Bone marrow (tissue), 2 donors: Measurements from ENCODE around the gene CBL.

Experiments used
- DNase-seq, 2 donors: peaks; one replicate each; lab custom pipeline; 2025; lab: John Stamatoyannopoulos, UW

CBL gene

GRCh38 chr11:119310682-119311052, 104.5 kb downstream of the CBL start:
- no peak for DNase-seq

- DNase-seq: no peak
Observed at GRCh38 chr11:119314726-119315125, 108.6 kb downstream of the CBL start.

- peak in 1 of 2 donors; percentile 13 for DNase-seq
Observed at GRCh38 chr11:119315131-119316015, 109.2 kb downstream of the CBL start.

- DNase-seq: no peak
Observed at GRCh38 chr11:119316016-119316728, 110.0 kb downstream of the CBL start.

DNA sequence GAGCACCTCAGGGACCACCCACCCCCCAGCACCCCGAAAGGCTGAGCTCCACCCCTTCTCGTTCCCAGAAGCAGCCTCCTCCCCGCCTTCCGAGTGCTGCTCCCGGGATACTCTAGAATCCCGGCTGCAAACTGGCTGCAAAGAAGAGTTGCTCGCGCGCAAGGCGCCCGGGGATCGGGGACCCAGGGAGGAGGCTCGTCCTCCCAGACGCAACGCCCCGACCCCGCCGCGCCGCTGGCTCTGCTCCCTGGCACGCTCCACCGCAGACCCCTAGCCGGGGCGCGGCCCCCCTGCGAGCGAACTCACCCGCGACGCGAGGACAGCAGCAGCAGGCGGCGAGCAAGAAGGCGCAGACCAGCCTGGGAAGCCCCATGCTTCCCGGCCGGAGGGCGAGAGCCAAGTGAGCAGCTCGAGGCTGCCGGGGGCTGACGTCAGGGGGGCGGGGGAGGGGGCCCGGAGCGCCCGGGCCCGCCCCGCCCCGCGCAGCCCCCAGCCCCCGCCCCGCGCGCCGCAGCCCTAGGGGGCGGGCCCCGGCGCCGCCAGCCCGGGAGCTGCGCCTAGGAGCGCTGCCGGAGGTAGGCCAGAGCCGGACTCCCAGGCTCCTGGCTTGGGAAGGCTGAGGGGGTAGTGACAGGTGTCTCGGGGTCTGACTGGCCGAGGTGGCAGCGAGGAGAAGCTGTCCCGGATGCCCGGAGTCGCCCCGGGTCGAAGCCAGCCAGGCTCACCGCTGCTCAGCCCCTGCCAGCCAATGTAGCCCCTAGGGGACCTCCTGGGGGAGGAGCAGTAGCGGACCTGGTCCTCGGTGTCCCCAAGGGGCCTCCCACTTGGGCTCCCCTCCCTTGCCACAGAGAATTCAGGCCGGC, 110.8 kb downstream of the CBL start, which contains the start of gene MCAM:
MCAM (minus strand) TSS at position 402 of the 863 bp plus-strand sequence; CDS start at position 373, 29 bp downstream.
- no peak for DNase-seq

- DNase-seq: no peak
Observed at GRCh38 chr11:119317592-119318239, 111.6 kb downstream of the CBL start.

DNA sequence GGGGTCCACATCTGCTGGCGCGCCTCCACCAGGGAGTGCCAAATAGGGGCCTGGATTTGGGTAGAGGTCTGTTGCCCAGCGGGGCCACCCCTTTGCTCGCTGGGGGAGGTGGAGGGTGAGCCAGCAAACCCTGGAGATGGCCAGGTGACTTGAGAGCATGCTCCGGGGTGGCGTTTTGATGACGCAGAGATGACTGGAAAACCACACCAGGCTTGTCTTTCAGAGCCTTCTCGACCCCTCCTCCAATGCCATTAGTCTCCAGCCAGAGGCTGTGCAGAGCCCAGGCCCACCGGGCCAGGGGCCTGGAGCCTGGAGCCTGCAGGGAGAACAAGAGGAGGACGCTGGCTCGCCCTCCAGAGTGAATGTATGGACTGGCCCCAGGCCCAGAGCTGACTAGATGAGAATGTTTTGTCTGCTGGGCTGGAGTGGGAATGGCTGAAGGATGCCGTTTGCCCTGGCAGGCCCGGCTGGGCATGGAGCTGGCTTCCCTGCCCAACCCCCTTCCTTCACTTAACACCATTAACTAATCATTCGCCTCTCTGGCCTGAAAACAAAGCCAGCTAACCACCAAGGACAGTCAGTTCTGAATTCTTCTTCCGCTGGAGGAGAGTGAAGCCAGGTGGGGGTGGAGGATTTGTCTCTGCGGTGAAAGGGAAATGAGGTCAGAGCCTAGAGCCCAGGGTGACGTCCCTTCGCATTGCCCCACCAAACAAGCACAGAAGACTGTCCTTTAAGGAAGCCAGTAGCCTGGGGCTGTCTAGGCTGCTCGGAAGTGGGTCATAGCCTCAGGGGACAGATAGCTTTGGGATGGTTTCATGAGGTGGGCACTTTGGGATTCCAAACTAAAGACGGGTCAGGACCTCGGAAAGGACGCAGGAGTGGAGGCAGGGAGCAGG, 112.3 kb downstream of the CBL start:
- no peak for DNase-seq

DNA sequence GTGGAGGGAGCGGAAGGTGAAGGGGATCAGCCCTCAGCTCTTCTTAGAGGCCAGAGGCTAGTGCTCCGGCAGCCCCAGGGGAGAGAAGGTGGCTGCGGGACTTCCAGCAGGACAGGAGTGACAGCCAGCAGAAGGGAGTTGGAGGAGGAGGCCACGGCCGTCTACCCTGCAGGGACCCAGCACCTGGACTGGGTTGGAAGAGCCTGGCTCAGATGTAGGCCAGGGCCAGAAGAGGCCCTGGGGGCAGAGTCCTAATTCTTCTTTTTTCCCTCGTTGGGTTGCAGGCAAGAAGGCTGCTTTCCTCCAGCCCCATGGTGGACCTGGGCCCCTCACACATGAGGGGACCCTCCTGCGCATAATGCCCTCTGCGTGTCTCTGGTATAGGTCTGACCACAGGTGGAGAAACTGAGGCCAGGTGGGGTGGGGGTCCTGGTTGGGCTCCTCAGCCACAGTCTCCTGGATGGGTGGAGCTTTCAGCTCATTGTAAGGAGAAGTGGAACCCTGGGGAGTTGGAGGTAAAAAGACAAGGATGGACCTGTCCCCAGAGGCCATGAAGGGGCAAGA, 113.1 kb downstream of the CBL start:
- no peak for DNase-seq

DNA sequence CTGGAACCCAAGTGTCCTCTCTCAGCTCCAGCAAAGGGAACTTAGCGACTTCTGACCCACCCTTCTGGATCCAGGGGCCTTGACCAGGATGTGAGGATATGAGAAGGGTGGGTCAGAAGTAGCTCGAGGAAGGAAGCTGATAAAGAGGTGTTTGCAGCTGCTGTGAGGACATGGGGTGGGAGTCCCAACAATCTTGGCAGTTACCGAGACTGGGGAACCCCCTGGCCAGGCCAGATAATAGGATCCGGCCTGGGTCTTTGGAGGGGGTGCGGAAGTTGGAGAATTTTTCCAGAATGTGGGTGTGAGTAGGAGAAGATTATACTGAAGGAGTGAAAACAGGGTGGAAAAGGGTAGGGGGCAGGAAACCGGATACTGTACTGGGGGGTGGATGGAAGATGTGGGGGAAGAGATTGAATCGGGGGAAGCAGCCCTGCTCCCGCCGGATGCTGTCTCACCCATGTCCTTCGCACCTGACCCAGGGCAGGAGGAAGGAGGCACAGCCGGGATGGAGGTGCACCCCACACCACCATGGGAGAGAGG, 113.6 kb downstream of the CBL start:
- no peak for DNase-seq

DNA sequence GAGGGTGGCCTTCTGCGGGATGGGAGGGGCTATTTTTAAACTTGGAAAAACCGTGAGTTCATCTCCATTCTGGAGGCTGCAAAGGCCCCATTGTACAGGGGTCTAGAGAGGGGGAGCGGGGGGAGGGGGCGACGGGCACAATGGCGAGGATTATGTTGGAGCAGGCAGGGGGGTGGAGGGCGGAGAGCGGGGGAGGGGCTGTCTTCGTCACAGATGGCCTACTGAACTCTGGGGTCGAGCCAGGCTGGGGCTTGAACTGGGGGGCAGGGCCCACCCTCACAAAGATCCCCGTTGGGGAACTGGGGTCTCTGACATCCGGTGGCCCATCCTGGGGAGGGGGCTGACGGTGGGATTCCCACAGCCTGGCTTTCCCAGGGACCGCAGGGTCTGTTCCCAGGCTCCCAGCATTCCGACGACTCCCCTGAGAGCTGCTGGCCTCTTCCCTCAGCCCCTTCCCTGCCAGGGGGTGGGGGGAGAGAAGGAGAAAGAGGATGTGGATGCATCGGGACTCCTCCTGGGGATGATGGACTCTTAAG, 114.2 kb downstream of the CBL start:
- no peak for DNase-seq

GRCh38 chr11:119320776-119321524, 114.8 kb downstream of the CBL start:
- DNase-seq: no peak

- DNase-seq: no peak
Observed at GRCh38 chr11:119322360-119322739, 116.2 kb downstream of the CBL start.

- no peak for DNase-seq
Observed at GRCh38 chr11:119322921-119323531, 116.9 kb downstream of the CBL start.

GRCh38 chr11:119323532-119324033, 117.4 kb downstream of the CBL start:
- DNase-seq: peak; percentile 39 to 55

DNA sequence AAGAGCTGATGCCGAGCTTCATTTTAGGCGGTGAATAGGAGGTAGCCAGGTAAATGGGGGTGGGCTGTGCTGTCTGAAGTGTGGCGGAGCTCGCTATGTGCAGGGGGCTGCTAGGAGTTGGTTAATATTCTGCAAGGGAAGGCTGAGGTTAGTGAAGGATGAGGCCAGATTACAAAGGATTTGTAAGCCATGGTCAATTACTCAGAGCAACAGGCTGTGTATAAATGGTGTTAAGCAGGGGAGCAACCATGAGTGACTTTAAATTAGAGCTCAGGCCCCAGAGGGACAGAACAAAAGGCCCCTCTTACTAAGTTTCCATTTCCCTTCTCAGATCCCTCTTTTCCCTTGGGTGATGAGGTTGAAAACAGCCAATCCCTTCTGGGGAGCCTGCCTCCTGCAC, 118.0 kb downstream of the CBL start:
- no peak for DNase-seq

DNA sequence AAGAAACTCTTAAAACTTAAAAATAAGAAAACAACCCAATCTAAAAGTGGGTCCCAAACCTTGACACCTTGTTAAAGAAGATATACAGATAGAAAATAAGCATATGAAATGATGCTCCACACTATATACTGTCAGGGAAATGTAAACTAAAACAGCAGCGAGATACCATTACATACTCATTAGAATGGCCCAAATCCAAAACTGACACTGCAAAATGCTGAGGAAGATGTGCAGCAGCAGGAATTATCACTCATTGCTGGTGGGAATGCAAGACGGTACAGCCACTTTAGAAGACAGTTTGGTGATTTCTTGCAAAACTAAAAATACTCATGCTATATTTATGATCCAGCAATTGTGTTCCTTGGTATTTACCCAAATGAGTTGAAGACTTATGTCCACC, 123.2 kb downstream of the CBL start:
- no peak for DNase-seq

- DNase-seq: no peak
Observed at GRCh38 chr11:119330237-119330636, 124.1 kb downstream of the CBL start.

DNA sequence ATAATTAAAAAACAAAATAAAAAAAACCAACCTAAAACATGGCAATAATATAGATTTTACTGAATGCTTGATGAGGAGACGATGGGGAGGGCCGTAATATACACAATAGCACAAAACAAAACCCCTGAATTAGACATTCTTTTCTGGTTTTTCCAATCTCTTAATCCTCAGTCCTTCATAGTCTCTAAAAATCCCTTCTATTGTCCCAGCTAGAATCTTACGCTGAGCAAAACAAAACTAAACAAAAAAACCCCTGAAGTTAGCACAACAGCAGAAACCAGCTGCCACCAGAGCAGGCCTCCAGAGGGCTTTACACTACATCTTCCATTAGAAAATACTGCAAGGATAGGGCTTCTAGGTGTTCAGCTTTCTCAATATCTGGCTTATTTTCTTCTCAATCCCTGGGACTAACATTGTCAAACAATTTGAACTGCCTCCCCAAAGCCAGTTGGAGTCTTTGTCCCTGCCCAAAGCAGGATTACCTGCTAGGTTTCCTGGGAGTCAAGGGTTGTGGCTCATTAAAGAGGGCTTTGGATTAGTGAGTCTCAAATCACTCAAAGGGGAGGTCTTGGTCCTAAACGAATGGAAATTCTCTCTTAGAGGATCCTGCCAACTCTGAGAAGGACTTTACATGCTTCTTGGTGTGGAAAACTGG, 126.1 kb downstream of the CBL start:
- no peak for DNase-seq
